ENCODE measurements around the gene ARFGEF2.

DNA sequence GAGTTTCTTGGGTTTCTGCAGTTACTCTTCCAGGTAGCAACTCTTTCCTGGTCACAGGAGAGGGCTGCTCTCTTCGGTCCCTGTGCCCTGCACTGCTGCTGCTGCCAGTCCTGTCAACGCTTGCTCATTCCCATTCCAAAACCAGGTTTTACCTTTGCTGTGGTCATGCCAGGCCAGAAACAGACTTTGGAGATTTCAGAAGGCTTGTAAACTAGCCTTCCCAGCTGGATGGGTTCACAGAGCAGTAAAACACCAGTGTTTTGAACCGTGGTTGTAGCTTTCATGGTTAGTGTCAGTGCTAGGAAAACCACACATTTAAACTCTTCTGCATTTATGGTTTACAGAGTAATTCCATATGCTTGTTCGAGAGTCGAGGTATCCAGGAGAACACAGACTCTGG is 16.2 kb downstream of the ARFGEF2 start:
- TF ChIP-seq, protein P1, sequence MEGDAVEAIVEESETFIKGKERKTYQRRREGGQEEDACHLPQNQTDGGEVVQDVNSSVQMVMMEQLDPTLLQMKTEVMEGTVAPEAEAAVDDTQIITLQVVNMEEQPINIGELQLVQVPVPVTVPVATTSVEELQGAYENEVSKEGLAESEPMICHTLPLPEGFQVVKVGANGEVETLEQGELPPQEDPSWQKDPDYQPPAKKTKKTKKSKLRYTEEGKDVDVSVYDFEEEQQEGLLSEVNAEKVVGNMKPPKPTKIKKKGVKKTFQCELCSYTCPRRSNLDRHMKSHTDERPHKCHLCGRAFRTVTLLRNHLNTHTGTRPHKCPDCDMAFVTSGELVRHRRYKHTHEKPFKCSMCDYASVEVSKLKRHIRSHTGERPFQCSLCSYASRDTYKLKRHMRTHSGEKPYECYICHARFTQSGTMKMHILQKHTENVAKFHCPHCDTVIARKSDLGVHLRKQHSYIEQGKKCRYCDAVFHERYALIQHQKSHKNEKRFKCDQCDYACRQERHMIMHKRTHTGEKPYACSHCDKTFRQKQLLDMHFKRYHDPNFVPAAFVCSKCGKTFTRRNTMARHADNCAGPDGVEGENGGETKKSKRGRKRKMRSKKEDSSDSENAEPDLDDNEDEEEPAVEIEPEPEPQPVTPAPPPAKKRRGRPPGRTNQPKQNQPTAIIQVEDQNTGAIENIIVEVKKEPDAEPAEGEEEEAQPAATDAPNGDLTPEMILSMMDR (IDR thresholded peaks at IDR 0.05) = no peak
- no peak for TF ChIP-seq POLR2A (IDR thresholded peaks at IDR 0.05)
